ENCODE results near the gene C22orf23.

GRCh38 chr22:37957232-37957631 lies 3.8 kb upstream of the C22orf23 start:
- TF ChIP-seq CTCF (conservative IDR thresholded peaks at IDR 0.05) (no peak), ZFX (IDR thresholded peaks at IDR 0.05) (no peak)
